PC-3 (cell line): ENCODE measurements around the gene EIF4EBP2.

Experiments
- CTCF ChIP-seq: fragments of 300-600 bp; sonication (generic); conservative IDR thresholded peaks from 2 replicates; pipeline ENCODE4 v1.5.1; 2017; ENCODE audit warnings: antibody characterized with exemption, low read depth, mild to moderate bottlenecking, low read length
- EZH2 ChIP-seq: fragments of 300-600 bp; sonication (generic); IDR thresholded peaks from one replicate; pipeline ENCODE4 v1.6.1; 2017; ENCODE audit warnings: antibody characterized with exemption, mild to moderate bottlenecking, low read length; ENCODE audit not compliant: unreplicated experiment
- EZH2phosphoT487 ChIP-seq: fragments of 300-600 bp; sonication (generic); IDR thresholded peaks from 2 replicates; pipeline ENCODE4 v1.6.1; 2018; ENCODE audit warnings: mild to moderate bottlenecking, antibody characterized with exemption, low read length, borderline replicate concordance

GRCh38 chr10:70459774-70460490 is 56.0 kb downstream of the EIF4EBP2 start:
- TF ChIP-seq CTCF (no peak), EZH2phosphoT487 (no peak), EZH2 (no peak)
